ENCODE results near the gene ATF7IP.
"Not testable (repeated sequence)": the region's sequence is repeated elsewhere in the genome, so short reads cannot be mapped to it uniquely, and the experiment has no call there.

Gene ATF7IP

GRCh38 chr12:14365294-14366208 is at the start of gene ATF7IP:
Gene ATF7IP, plus strand, starts transcription at chr12:14365682. Its CDS starts 58,234 bp downstream, at chr12:14423916.
- Histone ChIP-seq H4K20me1 (no peaks in the 10 kb centered on the region), H3K9ac (peak within 1 kb of the TSS; percentile 85), H3K4me2 (peak within 1 kb of the TSS; percentile 69), H3K27me3 (no peaks in the 10 kb centered on the region), H3K4me3 (peak within 1 kb of the TSS; percentile 69), H3K9me3 (peaks cover 35% of the 10 kb centered on the region), H3K36me3 (peaks cover 16% of the 10 kb centered on the region), H3K27ac (peak within 1 kb of the TSS; percentile 95), H3K4me1 (peaks cover 7% of the 10 kb centered on the region; the same call in 1 of the 2 replicates)
- TF ChIP-seq Cebpa-rat (IDR thresholded peaks at IDR 0.05): no peak

GRCh38 chr12:14317362-14318146 is 47.9 kb upstream of the ATF7IP start:
- Histone ChIP-seq H3K4me1 (peaks cover 6% of the 10 kb centered on the region; the same call in 1 of the 2 replicates), H3K27me3 (no peaks in the 10 kb centered on the region), H3K4me3 (no peak overlapping the region), H3K9ac (no peak overlapping the region), H3K27ac (no peak overlapping the region), H3K4me2 (no peak overlapping the region), H4K20me1 (no peaks in the 10 kb centered on the region), H3K36me3 (no peaks in the 10 kb centered on the region), H3K9me3 (no peaks in the 10 kb centered on the region)
- no peak for TF ChIP-seq Cebpa-rat (IDR thresholded peaks at IDR 0.05)

- not testable (repeated sequence) for H4K20me1 ChIP-seq, H3K27ac ChIP-seq, H3K9ac ChIP-seq, H3K9me3 ChIP-seq, H3K4me2 ChIP-seq, H3K4me1 ChIP-seq, H3K27me3 ChIP-seq, H3K4me3 ChIP-seq, H3K36me3 ChIP-seq
Observed at GRCh38 chr12:14319704-14320427, 45.6 kb upstream of the ATF7IP start.

GRCh38 chr12:14322403-14322802 is 43.1 kb upstream of the ATF7IP start:
- H3K9me3 ChIP-seq: no peaks in the 10 kb centered on the region
- H3K4me1 ChIP-seq: no peaks in the 10 kb centered on the region
- no peak overlapping the region for H3K4me2 ChIP-seq
- no peaks in the 10 kb centered on the region for H3K27me3 ChIP-seq
- H4K20me1 ChIP-seq: no peaks in the 10 kb centered on the region
- H3K27ac ChIP-seq: no peak overlapping the region
- TF ChIP-seq Cebpa-rat (IDR thresholded peaks at IDR 0.05): no peak
- H3K4me3 ChIP-seq: no peak overlapping the region
- no peak overlapping the region for H3K9ac ChIP-seq
- H3K36me3 ChIP-seq: no peaks in the 10 kb centered on the region

GRCh38 chr12:14325716-14326343 is 39.7 kb upstream of the ATF7IP start:
- Histone ChIP-seq H3K27ac (no peak overlapping the region), H3K4me2 (no peak overlapping the region)

GRCh38 chr12:14326699-14327098 is 38.8 kb upstream of the ATF7IP start:
- Histone ChIP-seq H3K4me1 (no peaks in the 10 kb centered on the region), H3K4me2 (no peak overlapping the region), H4K20me1 (no peaks in the 10 kb centered on the region), H3K36me3 (no peaks in the 10 kb centered on the region), H3K4me3 (no peak overlapping the region), H3K9ac (no peak overlapping the region), H3K27ac (no peak overlapping the region), H3K27me3 (no peaks in the 10 kb centered on the region), H3K9me3 (peaks cover 13% of the 10 kb centered on the region)
- no peak for TF ChIP-seq Cebpa-rat (IDR thresholded peaks at IDR 0.05)

More at GRCh38 chr12:14325716-14326343, 39.7 kb upstream of the ATF7IP start:
- H3K36me3 ChIP-seq: no peaks in the 10 kb centered on the region
- H3K27me3 ChIP-seq: no peaks in the 10 kb centered on the region
- peaks cover 8% of the 10 kb centered on the region for H3K9me3 ChIP-seq
- no peaks in the 10 kb centered on the region for H3K4me1 ChIP-seq
- TF ChIP-seq Cebpa-rat (IDR thresholded peaks at IDR 0.05): no peak
- no peak overlapping the region for H3K9ac ChIP-seq
- no peak overlapping the region for H3K4me3 ChIP-seq
- no peaks in the 10 kb centered on the region for H4K20me1 ChIP-seq

GRCh38 chr12:14327711-14328110 is 37.8 kb upstream of the ATF7IP start:
- Histone ChIP-seq H3K36me3 (no peaks in the 10 kb centered on the region), H3K4me3 (no peak overlapping the region), H3K27ac (no peak overlapping the region), H3K27me3 (no peaks in the 10 kb centered on the region), H3K9me3 (peaks cover 23% of the 10 kb centered on the region), H3K4me2 (no peak overlapping the region), H3K4me1 (no peaks in the 10 kb centered on the region), H4K20me1 (no peaks in the 10 kb centered on the region), H3K9ac (no peak overlapping the region)
- TF ChIP-seq Cebpa-rat (IDR thresholded peaks at IDR 0.05): no peak

GRCh38 chr12:14332482-14332881 is 33.0 kb upstream of the ATF7IP start:
- Histone ChIP-seq H3K9ac (no peak overlapping the region), H3K27me3 (no peaks in the 10 kb centered on the region), H3K4me3 (no peak overlapping the region), H3K4me2 (no peak overlapping the region), H3K36me3 (no peaks in the 10 kb centered on the region), H3K27ac (no peak overlapping the region), H3K4me1 (no peaks in the 10 kb centered on the region), H4K20me1 (no peaks in the 10 kb centered on the region), H3K9me3 (peaks cover 66% of the 10 kb centered on the region)
- TF ChIP-seq Cebpa-rat (IDR thresholded peaks at IDR 0.05): no peak

- TF ChIP-seq Cebpa-rat (IDR thresholded peaks at IDR 0.05): no peak
- no peaks in the 10 kb centered on the region for H3K27me3 ChIP-seq
- peaks cover 80% of the 10 kb centered on the region for H3K9me3 ChIP-seq
- H3K4me1 ChIP-seq: no peaks in the 10 kb centered on the region
- H3K27ac ChIP-seq: no peak overlapping the region
- H4K20me1 ChIP-seq: no peaks in the 10 kb centered on the region
- no peaks in the 10 kb centered on the region for H3K36me3 ChIP-seq
- no peak overlapping the region for H3K4me3 ChIP-seq
- no peak overlapping the region for H3K9ac ChIP-seq
- no peak overlapping the region for H3K4me2 ChIP-seq
Observed at GRCh38 chr12:14340371-14340770, 25.1 kb upstream of the ATF7IP start.

GRCh38 chr12:14351524-14351923 is 14.0 kb upstream of the ATF7IP start:
- H3K36me3 ChIP-seq, H3K9ac ChIP-seq, H3K4me2 ChIP-seq, H3K4me1 ChIP-seq, H4K20me1 ChIP-seq, H3K27ac ChIP-seq, H3K27me3 ChIP-seq: not testable (repeated sequence)
- Histone ChIP-seq H3K9me3 (peaks cover 79% of the 10 kb centered on the region), H3K4me3 (0 out of 2 replicates have a peak overlapping the region, but pooled peaks have one; percentile 22)

- not testable (repeated sequence) for H3K4me1 ChIP-seq, H4K20me1 ChIP-seq, H3K9ac ChIP-seq, H3K27ac ChIP-seq, H3K4me2 ChIP-seq, H3K27me3 ChIP-seq, H3K36me3 ChIP-seq
- Histone ChIP-seq H3K9me3 (peaks cover 80% of the 10 kb centered on the region), H3K4me3 (0 out of 2 replicates have a peak overlapping the region, but pooled peaks have one; percentile 22)
Observed at GRCh38 chr12:14352066-14352465, 13.4 kb upstream of the ATF7IP start.

GRCh38 chr12:14354665-14355064 is 10.8 kb upstream of the ATF7IP start:
- not testable (repeated sequence) for H3K36me3 ChIP-seq, H3K27me3 ChIP-seq, H3K4me1 ChIP-seq, H4K20me1 ChIP-seq, H3K4me3 ChIP-seq, H3K9ac ChIP-seq, H3K27ac ChIP-seq, H3K4me2 ChIP-seq
- peaks cover 73% of the 10 kb centered on the region for H3K9me3 ChIP-seq

Measured in BLaER1 (cell line).